ENCODE measurements around the gene PHOSPHO1.

PHOSPHO1 gene

GRCh38 chr17:49241692-49242397 is 11.3 kb upstream of the PHOSPHO1 start:
- DNase-seq, result no peak

GRCh38 chr17:49241040-49241439 is 10.5 kb upstream of the PHOSPHO1 start:
- DNase-seq, result no peak

GRCh38 chr17:49240619-49241018 is 10.0 kb upstream of the PHOSPHO1 start:
- no peak for DNase-seq

GRCh38 chr17:49239963-49240362 is 9.4 kb upstream of the PHOSPHO1 start:
- DNase-seq, result no peak

- no peak for DNase-seq
These were observed 5.3 kb upstream of the PHOSPHO1 start for GRCh38 chr17:49235896-49236295.

- DNase-seq, result no peak
These were observed 4.0 kb upstream of the PHOSPHO1 start for GRCh38 chr17:49234509-49235080.

- no peak for DNase-seq
These were observed 942 bp upstream of the PHOSPHO1 start for GRCh38 chr17:49231563-49231894.

GRCh38 chr17:49229805-49230600 is 584 bp downstream of the PHOSPHO1 start:
- DNase-seq, result no peak

GRCh38 chr17:49229076-49229804 is 1.3 kb downstream of the PHOSPHO1 start:
- DNase-seq, result no peak

GRCh38 chr17:49227436-49228261 is 2.9 kb downstream of the PHOSPHO1 start:
- peak; percentile 20 for DNase-seq

GRCh38 chr17:49226771-49227435 is 3.7 kb downstream of the PHOSPHO1 start:
- DNase-seq, result no peak

GRCh38 chr17:49225554-49226236 is 4.9 kb downstream of the PHOSPHO1 start:
- DNase-seq, result no peak

GRCh38 chr17:49224997-49225337 is 5.6 kb downstream of the PHOSPHO1 start:
- DNase-seq, result no peak

- no peak for DNase-seq
These were observed 6.2 kb downstream of the PHOSPHO1 start for GRCh38 chr17:49224198-49224996.

- no peak for DNase-seq
These were observed 6.9 kb downstream of the PHOSPHO1 start for GRCh38 chr17:49223517-49224197.

GRCh38 chr17:49223168-49223516 is 7.4 kb downstream of the PHOSPHO1 start:
- DNase-seq, result no peak

GRCh38 chr17:49219987-49220386 is 10.6 kb downstream of the PHOSPHO1 start:
- no peak for DNase-seq

- no peak for DNase-seq
These were observed 11.4 kb downstream of the PHOSPHO1 start for GRCh38 chr17:49218941-49219913.
